G401 (cell line): Measurements from ENCODE around the gene VGLL4. TPM values are rescaled to one million over a fixed set of nuclear protein-coding genes. Genes with fewer than 3 reads are reported as not detected.

Experiments
- DNase-seq: peaks from one replicate; pipeline ENCODE4 v3.0.0-alpha.2; 2015; ENCODE audit warnings: low spot score
- in situ Hi-C: cut with HindIII; loops from 2 replicates; pipeline ENCODE4 v1.10.0; 2016; ENCODE audit warnings: low sequenced_read_pairs, mixed read lengths
- total RNA-seq: library from RNA; depleted of rRNA; stranded (reverse); fragments of >200 nt; shearing (Covaris generic); gene quantifications from 2 replicates; pipeline ENCODE4 v1.2.3, GENCODE V29; 2014

Gene VGLL4
- total RNA-seq, 1 experiment from 2014 or later = 84.7 TPM

DNA sequence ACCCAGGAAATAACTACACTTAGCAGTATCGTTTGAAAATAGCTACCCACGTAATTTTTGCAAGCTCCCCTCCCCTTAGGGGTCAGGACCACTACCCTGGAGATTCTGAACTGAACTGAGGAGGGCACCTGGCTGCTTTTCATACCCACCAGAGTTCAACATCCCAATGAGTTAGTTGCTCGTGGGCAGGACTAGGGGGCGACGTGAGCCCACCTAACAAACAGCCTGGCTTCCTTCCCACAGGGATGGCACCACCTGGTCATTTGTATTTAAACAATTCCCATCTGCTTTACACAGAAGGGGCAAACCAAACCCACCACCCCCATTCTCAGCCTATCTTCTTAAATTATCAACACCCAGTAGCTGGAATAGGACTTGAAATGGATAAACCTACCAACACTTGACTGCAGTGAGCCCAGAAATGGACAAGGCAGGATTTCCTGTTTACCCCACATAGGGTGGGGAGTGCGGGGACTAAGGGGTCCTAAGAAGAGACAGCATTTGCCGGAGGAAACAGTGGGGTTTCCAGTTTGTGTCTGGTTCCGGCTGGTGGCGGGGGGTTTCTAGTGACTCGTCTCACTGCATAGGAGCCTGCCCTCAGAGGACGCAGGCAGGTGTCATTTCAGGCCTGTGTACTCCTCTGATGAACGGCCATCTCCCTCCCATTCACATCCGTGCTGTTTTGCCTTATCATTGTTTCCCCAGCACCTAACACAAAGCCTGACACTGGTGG lies 11.6 kb upstream of the VGLL4 start:
- peak; percentile 24 for DNase-seq
- in situ Hi-C loops = no loop called here

- in situ Hi-C loops = no loop called here
- peak; percentile 18 for DNase-seq
Measured at GRCh38 chr3:11654166-11654565, 10.5 kb upstream of the VGLL4 start.

DNA sequence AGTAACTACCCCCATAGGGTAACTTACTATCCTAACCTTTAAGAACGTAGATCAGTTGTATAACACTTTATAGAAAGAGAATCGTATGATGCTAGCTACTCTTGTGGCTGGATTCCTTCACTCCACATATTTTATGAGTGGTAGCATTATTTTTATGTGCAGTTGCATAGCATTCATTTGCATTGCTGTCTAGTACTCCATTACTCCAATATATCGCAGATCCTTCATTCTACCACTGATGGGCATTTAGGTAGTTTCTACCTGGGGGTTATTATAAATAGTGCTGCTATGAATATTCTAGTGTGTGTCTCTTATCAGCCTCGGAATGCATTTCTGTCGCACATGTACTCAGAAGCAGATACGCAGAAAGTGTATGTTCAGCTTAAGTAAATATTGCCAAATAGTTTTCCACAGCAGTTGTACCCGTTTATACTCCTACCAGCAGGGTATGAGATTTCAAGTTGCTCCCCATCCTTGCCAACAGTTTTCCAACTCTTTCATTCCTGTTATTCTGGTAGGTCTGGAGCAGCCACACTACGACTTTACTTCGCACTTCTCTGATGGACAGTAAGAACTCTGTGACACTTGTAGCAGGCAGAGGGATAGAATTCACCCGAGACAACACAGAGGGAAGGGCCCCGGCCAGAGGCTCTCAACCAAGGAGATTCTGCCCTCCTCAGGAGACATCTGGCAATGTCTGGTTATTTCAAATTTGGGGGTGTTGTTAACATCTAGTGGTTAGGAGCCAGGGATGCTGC lies 9.8 kb upstream of the VGLL4 start:
- DNase-seq = peak; percentile 14
- in situ Hi-C loops = no loop called here

DNA sequence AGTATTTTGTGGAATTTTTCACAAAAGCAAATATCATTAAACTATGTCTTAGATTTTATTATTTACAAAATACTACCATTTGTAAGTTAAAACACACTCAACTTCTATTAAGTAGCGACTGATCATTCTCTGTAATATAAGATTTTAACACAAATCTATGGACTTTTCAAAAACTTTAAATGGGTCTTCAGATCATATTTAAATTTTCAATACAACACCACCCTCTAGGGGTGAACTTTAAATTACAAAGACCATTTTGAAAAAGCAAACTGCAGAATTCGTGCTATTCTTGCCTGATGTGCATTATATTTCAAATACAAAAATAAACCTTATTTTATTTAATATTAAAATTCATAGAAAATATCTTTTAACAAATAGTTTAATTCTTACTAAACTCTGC lies 8.2 kb upstream of the VGLL4 start:
- in situ Hi-C loops = no loop called here

DNA sequence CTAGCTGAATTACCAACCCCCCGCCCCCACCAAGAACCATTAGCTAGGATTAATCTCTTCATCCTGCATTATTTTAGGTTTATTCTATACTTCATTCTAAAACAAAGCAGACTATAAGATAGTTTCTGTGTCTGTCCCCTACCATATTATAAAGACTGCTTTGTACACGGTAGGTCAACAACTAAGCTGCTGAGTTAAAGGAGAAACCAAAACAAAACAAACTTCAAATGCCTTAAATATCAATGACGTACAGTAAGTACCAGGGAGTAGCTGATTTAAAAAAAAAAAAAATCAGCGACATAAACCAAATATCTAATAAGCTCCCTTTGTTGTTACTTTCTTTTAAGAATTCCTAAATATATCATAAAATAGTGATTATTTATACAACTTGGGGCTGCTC lies 7.8 kb upstream of the VGLL4 start:
- no peak for DNase-seq
- in situ Hi-C loops = no loop called here

More for the DNA sequence above, 8.2 kb upstream of the VGLL4 start:
- peak; percentile 58 for DNase-seq

- in situ Hi-C loops = no loop called here
- no peak for DNase-seq
Measured at GRCh38 chr3:11650391-11650790, 6.7 kb upstream of the VGLL4 start.

GRCh38 chr3:11648735-11649134 lies 5.0 kb upstream of the VGLL4 start:
- in situ Hi-C loops = no loop called here
- no peak for DNase-seq

GRCh38 chr3:11643201-11643603 lies 513 bp downstream of the VGLL4 start:
- peak; percentile 28 for DNase-seq
- in situ Hi-C loops = no loop called here

DNA sequence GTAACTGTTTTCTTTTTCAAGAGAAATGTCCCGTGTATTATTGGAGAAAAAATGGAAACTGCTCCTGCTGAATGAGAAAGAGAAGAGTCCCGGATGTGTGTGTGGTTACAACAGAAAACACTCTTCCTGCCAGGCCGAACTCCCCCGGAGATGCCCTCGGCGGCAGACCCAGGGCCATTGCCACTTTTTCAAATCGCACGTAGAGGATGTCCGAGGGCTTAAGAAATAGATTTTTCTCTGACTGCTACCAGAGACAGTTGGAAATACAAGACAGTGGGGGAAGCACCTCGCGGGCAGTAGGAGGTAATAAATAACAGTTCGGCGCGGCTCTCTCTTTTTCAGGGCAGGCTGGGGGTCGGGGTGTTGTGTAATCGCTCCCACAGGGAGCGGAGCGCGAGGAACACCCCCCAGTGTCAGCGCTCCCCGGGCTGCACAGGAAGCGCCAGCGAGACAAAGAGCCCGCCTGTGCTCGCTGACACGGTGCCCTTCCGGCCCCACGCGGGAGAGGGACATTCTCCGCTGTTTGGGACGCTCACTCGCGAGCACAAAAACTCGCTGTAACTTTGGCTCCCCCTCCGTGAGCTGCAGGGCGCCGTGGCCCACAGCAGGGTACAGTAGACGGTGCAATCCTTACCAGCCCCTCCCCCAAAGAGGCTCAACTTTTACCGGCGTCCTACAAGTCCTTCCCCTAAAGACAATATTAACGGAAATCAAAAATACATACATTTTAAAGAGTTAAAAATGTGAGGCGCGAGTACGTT lies 1.1 kb downstream of the VGLL4 start:
- DNase-seq = peak; percentile 44
- in situ Hi-C loops = no loop called here

DNA sequence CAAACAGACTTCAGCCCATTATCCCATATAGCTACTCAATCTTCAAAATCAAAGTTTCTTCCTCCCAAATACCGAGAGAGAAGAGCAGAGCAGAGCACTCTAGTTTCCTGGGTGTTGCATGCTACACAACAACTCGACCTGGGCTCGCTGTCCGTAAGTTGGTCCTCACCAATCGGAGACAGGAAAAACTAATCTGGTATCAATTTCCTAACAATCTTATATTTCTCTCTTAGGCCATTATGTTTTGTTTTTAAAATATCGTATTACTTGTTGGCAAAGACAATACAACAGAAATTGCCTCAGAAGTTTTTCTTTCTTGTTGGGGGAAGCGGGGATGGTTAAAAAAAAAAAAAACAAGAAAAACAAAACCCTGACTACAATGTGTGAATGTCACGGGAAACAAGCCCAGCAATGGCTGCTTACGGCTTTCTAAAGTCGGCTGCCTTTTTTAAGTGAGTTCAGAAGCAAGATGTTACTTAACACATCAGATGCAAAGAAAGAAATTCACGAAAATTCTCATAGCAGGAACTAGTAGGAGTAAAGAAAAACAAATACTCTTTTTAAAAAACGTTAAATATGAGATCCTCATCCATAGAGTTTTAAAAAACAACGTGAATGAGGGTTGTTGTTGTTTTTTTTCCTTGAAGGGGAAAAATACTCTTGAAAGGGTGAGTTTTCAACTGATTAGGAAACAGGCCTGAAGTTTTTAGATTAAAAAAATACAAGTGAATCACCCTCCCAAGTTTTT lies 1.9 kb downstream of the VGLL4 start:
- DNase-seq = no peak
- in situ Hi-C loops = no loop called here

GRCh38 chr3:11641316-11641682 lies 2.4 kb downstream of the VGLL4 start:
- no peak for DNase-seq
- in situ Hi-C loops = no loop called here

- in situ Hi-C loops = no loop called here
- no peak for DNase-seq
Measured at GRCh38 chr3:11640009-11640673, 3.6 kb downstream of the VGLL4 start.

DNA sequence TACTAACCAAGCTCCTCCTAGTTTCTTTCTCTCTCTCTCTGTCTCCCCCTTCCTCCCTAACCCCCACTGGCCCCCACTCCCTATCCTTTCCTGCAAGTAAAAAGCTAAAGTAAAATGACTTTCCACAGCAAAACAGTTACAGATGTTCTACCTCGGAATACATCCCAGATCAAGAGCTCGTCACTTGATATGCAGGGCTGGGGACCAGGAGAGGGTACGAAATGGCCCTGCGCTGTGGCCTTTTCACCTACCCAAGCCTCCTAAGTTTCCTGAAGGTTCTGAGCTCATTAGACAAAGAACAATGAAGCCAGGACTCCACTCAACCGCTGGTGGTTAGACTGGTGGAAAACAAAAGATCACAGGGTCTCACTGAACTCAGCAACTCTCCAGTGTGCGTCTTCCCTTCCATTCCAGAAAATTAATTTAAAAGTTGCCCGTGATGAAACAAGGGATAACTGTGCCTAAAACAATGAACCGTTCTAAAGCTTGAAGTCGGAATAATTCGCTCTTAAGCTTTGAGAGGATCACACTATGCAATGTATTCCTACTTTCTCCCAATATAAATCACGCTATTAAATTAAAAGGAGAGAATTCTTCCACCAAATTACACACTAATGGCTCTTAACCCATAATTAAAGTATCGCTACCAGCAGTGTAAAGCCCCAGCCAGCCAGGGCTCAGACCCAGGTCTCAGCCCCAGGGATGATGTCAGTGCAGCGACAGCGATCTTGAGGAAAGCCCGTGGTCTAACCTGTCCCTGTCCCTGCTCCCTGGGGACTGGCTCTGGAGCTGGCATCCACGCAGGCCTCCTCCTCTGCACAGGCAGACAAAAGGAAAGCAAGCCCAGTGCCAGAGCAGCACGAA lies 5.0 kb downstream of the VGLL4 start:
- in situ Hi-C loops = loop anchor here (5.0 kb wide), 1 partner anchor 36 kb away; no protein-coding TSS in a partner anchor
- DNase-seq = no peak

DNA sequence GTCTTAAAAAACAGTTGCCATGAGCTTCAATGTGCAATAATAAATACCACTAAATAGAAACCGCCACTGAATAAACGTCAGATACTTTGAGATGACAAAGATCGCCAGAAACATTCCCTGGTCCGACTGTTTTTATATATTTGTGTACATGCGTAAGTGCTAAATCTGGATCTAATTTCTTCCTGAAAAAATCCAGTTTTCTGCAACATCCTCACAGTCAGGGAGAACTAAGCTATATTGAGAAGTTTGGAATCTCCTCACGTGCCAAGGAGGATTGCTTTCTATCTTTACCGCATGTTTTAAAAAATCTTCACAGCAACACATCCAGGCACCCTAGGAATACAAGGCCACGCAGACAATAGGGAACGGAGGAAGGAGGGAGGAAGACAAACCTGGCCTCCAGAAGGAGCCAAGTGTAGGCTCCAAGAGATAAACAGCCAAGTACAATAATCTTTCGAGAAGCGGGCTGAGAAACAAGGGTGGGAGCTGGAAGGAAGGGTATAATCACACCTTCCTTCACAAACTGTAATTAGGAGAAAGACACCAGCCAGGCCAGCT lies 5.7 kb downstream of the VGLL4 start:
- in situ Hi-C loops = loop anchor here (5.0 kb wide), 1 partner anchor 36 kb away; no protein-coding TSS in a partner anchor

GRCh38 chr3:11636394-11636770 lies 7.3 kb downstream of the VGLL4 start:
- no peak for DNase-seq
- in situ Hi-C loops = loop anchor here (5.0 kb wide), 1 partner anchor 34 kb away; no protein-coding TSS in a partner anchor

More for the DNA sequence above, 5.7 kb downstream of the VGLL4 start:
- no peak for DNase-seq

DNA sequence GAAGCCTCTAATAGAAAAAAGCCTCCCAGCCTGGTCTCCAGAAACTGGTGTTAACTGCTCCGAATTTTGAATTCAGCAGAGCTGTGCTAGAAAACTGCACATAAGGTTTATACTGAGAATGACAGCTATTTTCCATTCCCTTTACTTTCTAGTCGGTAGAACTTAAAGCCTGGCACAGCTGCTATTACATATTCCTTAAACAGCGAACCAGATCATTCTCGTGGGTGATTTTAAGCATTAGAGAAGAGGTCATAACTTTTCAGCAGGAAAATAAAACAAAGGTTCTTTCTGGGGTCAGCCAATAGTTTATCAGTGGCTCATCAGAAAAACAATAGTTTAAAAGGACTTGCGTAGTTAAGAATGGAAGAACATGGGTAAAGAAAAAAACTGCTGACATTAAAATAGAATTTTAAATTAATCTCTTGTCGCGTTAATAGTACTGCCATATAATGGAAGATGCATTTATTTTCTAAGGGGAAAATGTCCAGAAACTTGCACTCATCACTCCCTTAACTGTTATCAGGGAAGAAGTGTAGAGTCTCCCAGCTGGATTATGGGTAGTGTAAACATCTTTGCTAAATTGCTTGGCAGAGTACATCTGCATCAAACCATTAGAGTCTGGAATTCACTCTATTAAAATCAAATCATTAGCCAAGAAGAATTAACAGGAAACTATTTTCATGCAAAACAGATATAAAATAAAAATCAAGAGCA lies 7.9 kb downstream of the VGLL4 start:
- in situ Hi-C loops = loop anchor here (5.0 kb wide), 1 partner anchor 34 kb away; no protein-coding TSS in a partner anchor
- DNase-seq = no peak
